ENCODE data around the gene ARAP2. TPM values are rescaled to one million over a fixed set of nuclear protein-coding genes. Genes with fewer than 3 reads are reported as not detected.

The ARAP2 gene
- total and polyA plus RNA-seq, 2 experiments from 2014 or later: 0.92 to 4.8 TPM

DNA sequence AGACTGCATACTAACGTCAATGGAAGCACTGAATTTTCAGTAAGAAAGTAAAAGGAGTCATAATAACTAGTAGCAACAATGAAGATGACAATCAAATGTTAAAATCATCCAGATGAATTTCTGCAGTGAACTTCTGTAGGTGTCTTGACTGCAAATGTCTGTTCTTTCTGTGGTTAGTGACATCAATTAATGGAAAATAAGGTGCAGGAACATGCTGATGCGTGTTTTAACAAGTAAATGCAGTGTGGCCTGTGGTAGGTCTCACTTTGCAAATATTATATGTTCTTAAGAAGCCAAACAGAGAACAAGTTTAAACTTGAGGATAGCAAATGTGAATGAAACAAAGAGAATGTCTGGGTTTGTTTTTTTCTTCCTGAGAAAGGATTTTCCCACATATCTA, 34.5 kb upstream of the ARAP2 start (continued):
- TF ChIP-seq, protein P1, sequence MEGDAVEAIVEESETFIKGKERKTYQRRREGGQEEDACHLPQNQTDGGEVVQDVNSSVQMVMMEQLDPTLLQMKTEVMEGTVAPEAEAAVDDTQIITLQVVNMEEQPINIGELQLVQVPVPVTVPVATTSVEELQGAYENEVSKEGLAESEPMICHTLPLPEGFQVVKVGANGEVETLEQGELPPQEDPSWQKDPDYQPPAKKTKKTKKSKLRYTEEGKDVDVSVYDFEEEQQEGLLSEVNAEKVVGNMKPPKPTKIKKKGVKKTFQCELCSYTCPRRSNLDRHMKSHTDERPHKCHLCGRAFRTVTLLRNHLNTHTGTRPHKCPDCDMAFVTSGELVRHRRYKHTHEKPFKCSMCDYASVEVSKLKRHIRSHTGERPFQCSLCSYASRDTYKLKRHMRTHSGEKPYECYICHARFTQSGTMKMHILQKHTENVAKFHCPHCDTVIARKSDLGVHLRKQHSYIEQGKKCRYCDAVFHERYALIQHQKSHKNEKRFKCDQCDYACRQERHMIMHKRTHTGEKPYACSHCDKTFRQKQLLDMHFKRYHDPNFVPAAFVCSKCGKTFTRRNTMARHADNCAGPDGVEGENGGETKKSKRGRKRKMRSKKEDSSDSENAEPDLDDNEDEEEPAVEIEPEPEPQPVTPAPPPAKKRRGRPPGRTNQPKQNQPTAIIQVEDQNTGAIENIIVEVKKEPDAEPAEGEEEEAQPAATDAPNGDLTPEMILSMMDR (conservative IDR thresholded peaks at IDR 0.05; ENCODE audit: low read depth in 2 of 2): no peak
- TF ChIP-seq CREB1 (CRISPR knock-in tag; IDR thresholded peaks at IDR 0.05; ENCODE audit: low read depth) (no peak), STAT1 (IDR thresholded peaks at IDR 0.05; ENCODE audit: unreplicated experiment) (no peak), NANOG (IDR thresholded peaks at IDR 0.05; ENCODE audit: borderline replicate concordance) (no peak), ZNF331 (CRISPR knock-in tag; IDR thresholded peaks at IDR 0.05; ENCODE audit: low read depth) (no peak), JUNB (IDR thresholded peaks at IDR 0.05; ENCODE audit: unreplicated experiment) (no peak), ZNF114 (CRISPR knock-in tag; IDR thresholded peaks at IDR 0.05) (no peak), EZH2 (IDR thresholded peaks at IDR 0.05; ENCODE audit: low read depth, unreplicated experiment) (no peak)

DNA sequence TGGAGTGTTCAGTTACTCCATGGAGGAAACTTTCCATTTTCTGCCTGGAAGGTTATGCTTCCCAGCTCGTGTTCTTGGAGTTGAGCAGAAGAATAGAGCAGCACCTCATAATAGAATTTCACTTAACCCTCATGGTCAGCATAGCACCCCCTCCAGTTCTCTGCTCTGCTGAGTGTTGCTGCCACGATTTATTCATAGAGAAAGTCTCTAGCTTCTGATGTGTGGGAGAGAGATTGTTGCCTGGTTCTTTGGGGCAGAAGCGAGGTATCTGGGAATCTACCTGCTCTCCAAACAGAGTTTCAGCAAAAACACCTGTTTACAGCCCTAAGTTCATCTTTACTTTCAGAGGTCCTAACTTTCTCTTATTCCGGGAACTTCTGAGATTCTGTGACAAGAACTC, 33.2 kb upstream of the ARAP2 start:
- no peak for ATAC-seq
- peaks cover 8% of the 10 kb centered on the region; the same call in 2 of the 3 replicates for H3K4me1 Mint-ChIP-seq

More for the DNA sequence above, 33.2 kb upstream of the ARAP2 start:
- Histone ChIP-seq H3K27ac (ENCODE audit: low read depth) (no peak overlapping the region), H4K20me1 (replicated peaks; ENCODE audit: insufficient read depth) (no peaks in the 10 kb centered on the region), H3K4me2 (no peak overlapping the region), H3K27me3 (ENCODE audit: insufficient read depth) (no peaks in the 10 kb centered on the region), H3K4me1 (ENCODE audit: insufficient read depth) (peaks cover 6% of the 10 kb centered on the region; the same call in 1 of the 2 replicates), H3F3A (replicated peaks; ENCODE audit: low read depth) (no peaks in the 10 kb centered on the region), H2AFZ (peak overlapping the region; percentile 49; the same call in 1 of the 2 replicates), H3K36me3 (ENCODE audit: insufficient read depth) (no peaks in the 10 kb centered on the region), H3K79me2 (replicated peaks; ENCODE audit: insufficient read depth) (no peaks in the 10 kb centered on the region), H3K4me3 (no peak overlapping the region), H3K9me2 (ENCODE audit: insufficient read depth) (no peaks in the 10 kb centered on the region)
- Mint-ChIP-seq H3K27me3 (ENCODE audit: insufficient read depth, low read depth, poor library complexity) (no peaks in the 10 kb centered on the region), H3K27ac (no peak overlapping the region), H3K4me3 (no peak overlapping the region), H3K36me3 (ENCODE audit: low read depth) (no peaks in the 10 kb centered on the region), H3K9me3 (no peaks in the 10 kb centered on the region)
- DNase-seq (ENCODE audit: low spot score): no peak
- TF ChIP-seq EZH2 (IDR thresholded peaks at IDR 0.05; ENCODE audit: low read depth, unreplicated experiment) (no peak), NANOG (IDR thresholded peaks at IDR 0.05; ENCODE audit: borderline replicate concordance) (no peak), EZH2phosphoT487 (IDR thresholded peaks at IDR 0.05; ENCODE audit: unreplicated experiment) (no peak), CREB1 (CRISPR knock-in tag; IDR thresholded peaks at IDR 0.05; ENCODE audit: low read depth) (no peak), ZNF114 (CRISPR knock-in tag; IDR thresholded peaks at IDR 0.05) (no peak), JUNB (IDR thresholded peaks at IDR 0.05; ENCODE audit: unreplicated experiment) (no peak), STAT1 (IDR thresholded peaks at IDR 0.05; ENCODE audit: unreplicated experiment) (no peak), POLR2AphosphoS5 (IDR thresholded peaks at IDR 0.05; ENCODE audit: low read depth) (no peak)
- TF ChIP-seq, protein P2, sequence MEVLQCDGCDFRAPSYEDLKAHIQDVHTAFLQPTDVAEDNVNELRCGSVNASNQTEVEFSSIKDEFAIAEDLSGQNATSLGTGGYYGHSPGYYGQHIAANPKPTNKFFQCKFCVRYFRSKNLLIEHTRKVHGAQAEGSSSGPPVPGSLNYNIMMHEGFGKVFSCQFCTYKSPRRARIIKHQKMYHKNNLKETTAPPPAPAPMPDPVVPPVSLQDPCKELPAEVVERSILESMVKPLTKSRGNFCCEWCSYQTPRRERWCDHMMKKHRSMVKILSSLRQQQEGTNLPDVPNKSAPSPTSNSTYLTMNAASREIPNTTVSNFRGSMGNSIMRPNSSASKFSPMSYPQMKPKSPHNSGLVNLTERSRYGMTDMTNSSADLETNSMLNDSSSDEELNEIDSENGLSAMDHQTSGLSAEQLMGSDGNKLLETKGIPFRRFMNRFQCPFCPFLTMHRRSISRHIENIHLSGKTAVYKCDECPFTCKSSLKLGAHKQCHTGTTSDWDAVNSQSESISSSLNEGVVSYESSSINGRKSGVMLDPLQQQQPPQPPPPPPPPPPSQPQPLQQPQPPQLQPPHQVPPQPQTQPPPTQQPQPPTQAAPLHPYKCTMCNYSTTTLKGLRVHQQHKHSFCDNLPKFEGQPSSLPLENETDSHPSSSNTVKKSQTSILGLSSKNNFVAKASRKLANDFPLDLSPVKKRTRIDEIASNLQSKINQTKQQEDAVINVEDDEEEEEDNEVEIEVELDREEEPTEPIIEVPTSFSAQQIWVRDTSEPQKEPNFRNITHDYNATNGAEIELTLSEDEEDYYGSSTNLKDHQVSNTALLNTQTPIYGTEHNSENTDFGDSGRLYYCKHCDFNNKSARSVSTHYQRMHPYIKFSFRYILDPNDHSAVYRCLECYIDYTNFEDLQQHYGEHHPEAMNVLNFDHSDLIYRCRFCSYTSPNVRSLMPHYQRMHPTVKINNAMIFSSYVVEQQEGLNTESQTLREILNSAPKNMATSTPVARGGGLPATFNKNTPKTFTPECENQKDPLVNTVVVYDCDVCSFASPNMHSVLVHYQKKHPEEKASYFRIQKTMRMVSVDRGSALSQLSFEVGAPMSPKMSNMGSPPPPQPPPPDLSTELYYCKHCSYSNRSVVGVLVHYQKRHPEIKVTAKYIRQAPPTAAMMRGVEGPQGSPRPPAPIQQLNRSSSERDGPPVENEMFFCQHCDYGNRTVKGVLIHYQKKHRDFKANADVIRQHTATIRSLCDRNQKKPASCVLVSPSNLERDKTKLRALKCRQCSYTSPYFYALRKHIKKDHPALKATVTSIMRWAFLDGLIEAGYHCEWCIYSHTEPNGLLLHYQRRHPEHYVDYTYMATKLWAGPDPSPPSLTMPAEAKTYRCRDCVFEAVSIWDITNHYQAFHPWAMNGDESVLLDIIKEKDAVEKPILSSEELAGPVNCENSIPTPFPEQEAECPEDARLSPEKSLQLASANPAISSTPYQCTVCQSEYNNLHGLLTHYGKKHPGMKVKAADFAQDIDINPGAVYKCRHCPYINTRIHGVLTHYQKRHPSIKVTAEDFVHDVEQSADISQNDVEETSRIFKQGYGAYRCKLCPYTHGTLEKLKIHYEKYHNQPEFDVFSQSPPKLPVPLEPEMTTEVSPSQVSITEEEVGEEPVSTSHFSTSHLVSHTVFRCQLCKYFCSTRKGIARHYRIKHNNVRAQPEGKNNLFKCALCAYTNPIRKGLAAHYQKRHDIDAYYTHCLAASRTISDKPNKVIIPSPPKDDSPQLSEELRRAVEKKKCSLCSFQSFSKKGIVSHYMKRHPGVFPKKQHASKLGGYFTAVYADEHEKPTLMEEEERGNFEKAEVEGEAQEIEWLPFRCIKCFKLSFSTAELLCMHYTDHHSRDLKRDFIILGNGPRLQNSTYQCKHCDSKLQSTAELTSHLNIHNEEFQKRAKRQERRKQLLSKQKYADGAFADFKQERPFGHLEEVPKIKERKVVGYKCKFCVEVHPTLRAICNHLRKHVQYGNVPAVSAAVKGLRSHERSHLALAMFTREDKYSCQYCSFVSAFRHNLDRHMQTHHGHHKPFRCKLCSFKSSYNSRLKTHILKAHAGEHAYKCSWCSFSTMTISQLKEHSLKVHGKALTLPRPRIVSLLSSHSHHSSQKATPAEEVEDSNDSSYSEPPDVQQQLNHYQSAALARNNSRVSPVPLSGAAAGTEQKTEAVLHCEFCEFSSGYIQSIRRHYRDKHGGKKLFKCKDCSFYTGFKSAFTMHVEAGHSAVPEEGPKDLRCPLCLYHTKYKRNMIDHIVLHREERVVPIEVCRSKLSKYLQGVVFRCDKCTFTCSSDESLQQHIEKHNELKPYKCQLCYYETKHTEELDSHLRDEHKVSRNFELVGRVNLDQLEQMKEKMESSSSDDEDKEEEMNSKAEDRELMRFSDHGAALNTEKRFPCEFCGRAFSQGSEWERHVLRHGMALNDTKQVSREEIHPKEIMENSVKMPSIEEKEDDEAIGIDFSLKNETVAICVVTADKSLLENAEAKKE (CRISPR knock-in tag; IDR thresholded peaks at IDR 0.05): no peak
- TF ChIP-seq, protein P3, sequence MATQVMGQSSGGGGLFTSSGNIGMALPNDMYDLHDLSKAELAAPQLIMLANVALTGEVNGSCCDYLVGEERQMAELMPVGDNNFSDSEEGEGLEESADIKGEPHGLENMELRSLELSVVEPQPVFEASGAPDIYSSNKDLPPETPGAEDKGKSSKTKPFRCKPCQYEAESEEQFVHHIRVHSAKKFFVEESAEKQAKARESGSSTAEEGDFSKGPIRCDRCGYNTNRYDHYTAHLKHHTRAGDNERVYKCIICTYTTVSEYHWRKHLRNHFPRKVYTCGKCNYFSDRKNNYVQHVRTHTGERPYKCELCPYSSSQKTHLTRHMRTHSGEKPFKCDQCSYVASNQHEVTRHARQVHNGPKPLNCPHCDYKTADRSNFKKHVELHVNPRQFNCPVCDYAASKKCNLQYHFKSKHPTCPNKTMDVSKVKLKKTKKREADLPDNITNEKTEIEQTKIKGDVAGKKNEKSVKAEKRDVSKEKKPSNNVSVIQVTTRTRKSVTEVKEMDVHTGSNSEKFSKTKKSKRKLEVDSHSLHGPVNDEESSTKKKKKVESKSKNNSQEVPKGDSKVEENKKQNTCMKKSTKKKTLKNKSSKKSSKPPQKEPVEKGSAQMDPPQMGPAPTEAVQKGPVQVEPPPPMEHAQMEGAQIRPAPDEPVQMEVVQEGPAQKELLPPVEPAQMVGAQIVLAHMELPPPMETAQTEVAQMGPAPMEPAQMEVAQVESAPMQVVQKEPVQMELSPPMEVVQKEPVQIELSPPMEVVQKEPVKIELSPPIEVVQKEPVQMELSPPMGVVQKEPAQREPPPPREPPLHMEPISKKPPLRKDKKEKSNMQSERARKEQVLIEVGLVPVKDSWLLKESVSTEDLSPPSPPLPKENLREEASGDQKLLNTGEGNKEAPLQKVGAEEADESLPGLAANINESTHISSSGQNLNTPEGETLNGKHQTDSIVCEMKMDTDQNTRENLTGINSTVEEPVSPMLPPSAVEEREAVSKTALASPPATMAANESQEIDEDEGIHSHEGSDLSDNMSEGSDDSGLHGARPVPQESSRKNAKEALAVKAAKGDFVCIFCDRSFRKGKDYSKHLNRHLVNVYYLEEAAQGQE (IDR thresholded peaks at IDR 0.05; ENCODE audit: unreplicated experiment): no peak

Data from GM23338 (cell line).